ENCODE data around the gene NEURL1. TPM values are rescaled to one million over a fixed set of nuclear protein-coding genes. Genes with fewer than 3 reads are reported as not detected.

NEURL1 gene
- total RNA-seq, 1 experiment from 2014 or later = 0.10 TPM

GRCh38 chr10:103589074-103589630, 95.6 kb downstream of the NEURL1 start:
- Histone ChIP-seq H3K27me3 (ENCODE audit: control insufficient read depth, insufficient read depth, low read length) (no peaks in the 10 kb centered on the region), H3K4me1 (ENCODE audit: control insufficient read depth, insufficient read depth, low read length) (no peaks in the 10 kb centered on the region; the same call in 1 of the 2 replicates), H3K4me3 (ENCODE audit: low read depth in 2 of 2, low read length in 2 of 2) (no peak overlapping the region), H3K27ac (ENCODE audit: low read length) (no peak overlapping the region), H3K9me3 (ENCODE audit: control insufficient read depth, insufficient read depth, low read depth, low read length) (no peaks in the 10 kb centered on the region), H3K36me3 (ENCODE audit: control insufficient read depth, insufficient read depth, low read length) (no peaks in the 10 kb centered on the region)
- POLR2A ChIA-PET = no interaction called here
- TF ChIP-seq POLR2AphosphoS5 (IDR thresholded peaks at IDR 0.05; ENCODE audit: low read depth, low read length) (no peak), TCF7L2 (IDR thresholded peaks at IDR 0.05; ENCODE audit: low read depth, low read length) (no peak), SIN3A (IDR thresholded peaks at IDR 0.05; ENCODE audit: borderline replicate concordance, insufficient read depth, low read depth, low read length) (no peak)
- TF ChIP-seq, protein P1, sequence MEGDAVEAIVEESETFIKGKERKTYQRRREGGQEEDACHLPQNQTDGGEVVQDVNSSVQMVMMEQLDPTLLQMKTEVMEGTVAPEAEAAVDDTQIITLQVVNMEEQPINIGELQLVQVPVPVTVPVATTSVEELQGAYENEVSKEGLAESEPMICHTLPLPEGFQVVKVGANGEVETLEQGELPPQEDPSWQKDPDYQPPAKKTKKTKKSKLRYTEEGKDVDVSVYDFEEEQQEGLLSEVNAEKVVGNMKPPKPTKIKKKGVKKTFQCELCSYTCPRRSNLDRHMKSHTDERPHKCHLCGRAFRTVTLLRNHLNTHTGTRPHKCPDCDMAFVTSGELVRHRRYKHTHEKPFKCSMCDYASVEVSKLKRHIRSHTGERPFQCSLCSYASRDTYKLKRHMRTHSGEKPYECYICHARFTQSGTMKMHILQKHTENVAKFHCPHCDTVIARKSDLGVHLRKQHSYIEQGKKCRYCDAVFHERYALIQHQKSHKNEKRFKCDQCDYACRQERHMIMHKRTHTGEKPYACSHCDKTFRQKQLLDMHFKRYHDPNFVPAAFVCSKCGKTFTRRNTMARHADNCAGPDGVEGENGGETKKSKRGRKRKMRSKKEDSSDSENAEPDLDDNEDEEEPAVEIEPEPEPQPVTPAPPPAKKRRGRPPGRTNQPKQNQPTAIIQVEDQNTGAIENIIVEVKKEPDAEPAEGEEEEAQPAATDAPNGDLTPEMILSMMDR (IDR thresholded peaks at IDR 0.05) = no peak
- TF ChIP-seq, protein P2, sequence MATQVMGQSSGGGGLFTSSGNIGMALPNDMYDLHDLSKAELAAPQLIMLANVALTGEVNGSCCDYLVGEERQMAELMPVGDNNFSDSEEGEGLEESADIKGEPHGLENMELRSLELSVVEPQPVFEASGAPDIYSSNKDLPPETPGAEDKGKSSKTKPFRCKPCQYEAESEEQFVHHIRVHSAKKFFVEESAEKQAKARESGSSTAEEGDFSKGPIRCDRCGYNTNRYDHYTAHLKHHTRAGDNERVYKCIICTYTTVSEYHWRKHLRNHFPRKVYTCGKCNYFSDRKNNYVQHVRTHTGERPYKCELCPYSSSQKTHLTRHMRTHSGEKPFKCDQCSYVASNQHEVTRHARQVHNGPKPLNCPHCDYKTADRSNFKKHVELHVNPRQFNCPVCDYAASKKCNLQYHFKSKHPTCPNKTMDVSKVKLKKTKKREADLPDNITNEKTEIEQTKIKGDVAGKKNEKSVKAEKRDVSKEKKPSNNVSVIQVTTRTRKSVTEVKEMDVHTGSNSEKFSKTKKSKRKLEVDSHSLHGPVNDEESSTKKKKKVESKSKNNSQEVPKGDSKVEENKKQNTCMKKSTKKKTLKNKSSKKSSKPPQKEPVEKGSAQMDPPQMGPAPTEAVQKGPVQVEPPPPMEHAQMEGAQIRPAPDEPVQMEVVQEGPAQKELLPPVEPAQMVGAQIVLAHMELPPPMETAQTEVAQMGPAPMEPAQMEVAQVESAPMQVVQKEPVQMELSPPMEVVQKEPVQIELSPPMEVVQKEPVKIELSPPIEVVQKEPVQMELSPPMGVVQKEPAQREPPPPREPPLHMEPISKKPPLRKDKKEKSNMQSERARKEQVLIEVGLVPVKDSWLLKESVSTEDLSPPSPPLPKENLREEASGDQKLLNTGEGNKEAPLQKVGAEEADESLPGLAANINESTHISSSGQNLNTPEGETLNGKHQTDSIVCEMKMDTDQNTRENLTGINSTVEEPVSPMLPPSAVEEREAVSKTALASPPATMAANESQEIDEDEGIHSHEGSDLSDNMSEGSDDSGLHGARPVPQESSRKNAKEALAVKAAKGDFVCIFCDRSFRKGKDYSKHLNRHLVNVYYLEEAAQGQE (IDR thresholded peaks at IDR 0.05; ENCODE audit: insufficient read depth in 1 of 2, low read depth in 2 of 2, low read length in 1 of 2) = no peak
- no TSS peak for BruUV-seq (replicated peaks)
- ATAC-seq = no peak
- in situ Hi-C loops (cut with HindIII; ENCODE audit: low pct_unique_long_range_greater_than_20kb, low sequenced_read_pairs) = no loop called here
- no peak for DNase-seq (ENCODE audit: low read depth, low spot score)
- intact Hi-C loops (cut with micrococcal nuclease; ENCODE audit: unreplicated experiment) = no loop called here
- CTCF ChIA-PET = interaction anchor here (0.7 to 1.7 kb wide), 2 partner anchors 9 to 12 kb away, joined by 4 to 8 read pairs; no protein-coding TSS in a partner anchor

GRCh38 chr10:103590060-103590459, 96.6 kb downstream of the NEURL1 start:
- intact Hi-C loops (cut with micrococcal nuclease; ENCODE audit: unreplicated experiment) = no loop called here
- Histone ChIP-seq H3K27me3 (ENCODE audit: control insufficient read depth, insufficient read depth, low read length) (no peaks in the 10 kb centered on the region), H3K4me3 (ENCODE audit: low read depth in 2 of 2, low read length in 2 of 2) (no peak overlapping the region), H3K27ac (ENCODE audit: low read length) (no peak overlapping the region), H3K36me3 (ENCODE audit: control insufficient read depth, insufficient read depth, low read length) (no peaks in the 10 kb centered on the region), H3K9me3 (ENCODE audit: control insufficient read depth, insufficient read depth, low read depth, low read length) (no peaks in the 10 kb centered on the region), H3K4me1 (ENCODE audit: control insufficient read depth, insufficient read depth, low read length) (no peaks in the 10 kb centered on the region; the same call in 1 of the 2 replicates)
- ATAC-seq (no peak), DNase-seq (ENCODE audit: low read depth, low spot score) (no peak)
- TF ChIP-seq, protein P2 (IDR thresholded peaks at IDR 0.05; ENCODE audit: insufficient read depth in 1 of 2, low read depth in 2 of 2, low read length in 1 of 2) = no peak
- TF ChIP-seq SIN3A (IDR thresholded peaks at IDR 0.05; ENCODE audit: borderline replicate concordance, insufficient read depth, low read depth, low read length) (no peak), POLR2AphosphoS5 (IDR thresholded peaks at IDR 0.05; ENCODE audit: low read depth, low read length) (no peak), TCF7L2 (IDR thresholded peaks at IDR 0.05; ENCODE audit: low read depth, low read length) (no peak)
- TF ChIP-seq, protein P1 (IDR thresholded peaks at IDR 0.05) = no peak
- BruUV-seq (replicated peaks) = no TSS peak
- in situ Hi-C loops (cut with HindIII; ENCODE audit: low pct_unique_long_range_greater_than_20kb, low sequenced_read_pairs) = no loop called here
- ChIA-PET POLR2A (no interaction called here), CTCF (no interaction called here)
